Astrocyte of the hippocampus (primary cell): ENCODE measurements around the gene PITHD1.
A peak's percentile ranks its signal among the peaks of the same experiment; 100 is the strongest.
"Not testable (repeated sequence)": the region's sequence is repeated elsewhere in the genome, so short reads cannot be mapped to it uniquely, and the experiment has no call there.

Experiments
- DNase-seq: peaks from one replicate; pipeline ENCODE4 v3.0.0; 2011; ENCODE audit warnings: low read depth, low spot score

PITHD1 gene

GRCh38 chr1:23799255-23799569 is 21.0 kb downstream of the PITHD1 start:
- no peak for DNase-seq

DNA sequence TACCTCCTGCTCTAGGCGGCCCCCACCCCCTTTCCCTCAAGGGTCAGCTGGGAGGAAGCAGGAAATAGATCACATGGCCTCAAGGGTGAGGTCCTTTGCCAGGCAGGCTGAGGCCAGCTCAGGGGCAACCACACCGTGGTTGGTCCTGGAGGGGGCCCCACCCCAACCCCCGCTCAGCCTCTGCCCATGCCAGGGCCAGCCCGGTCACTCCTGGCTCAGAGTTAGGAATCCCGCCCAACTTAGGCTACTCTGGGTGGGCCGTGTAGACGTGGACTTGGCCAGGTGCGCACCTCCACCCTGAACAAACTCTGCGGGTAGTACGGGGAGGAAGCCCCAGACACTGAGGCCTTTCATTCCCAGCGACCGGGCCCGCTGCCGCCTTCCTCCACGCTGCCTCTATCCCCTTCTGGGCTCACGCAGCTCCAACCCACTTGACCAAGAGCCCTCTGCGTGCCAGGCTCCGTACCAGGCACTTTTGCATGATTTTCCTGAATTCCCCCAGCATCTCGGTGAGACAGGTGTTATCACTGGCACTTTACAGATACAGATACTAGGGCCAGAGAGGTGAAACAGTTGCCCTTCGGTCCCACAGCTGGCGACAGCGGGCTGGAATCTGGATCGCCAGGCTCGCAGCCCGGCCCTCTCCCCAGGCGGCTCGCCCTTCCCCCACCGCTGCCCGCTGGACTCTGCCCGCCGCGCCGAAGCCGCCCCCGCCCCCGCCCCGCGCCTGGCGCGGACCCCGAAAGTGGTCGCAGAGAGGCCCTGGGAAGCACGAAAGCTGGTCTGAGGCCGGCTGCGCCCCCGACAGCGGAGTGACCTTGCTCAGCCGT is 21.6 kb downstream of the PITHD1 start:
- peak; percentile 74 for DNase-seq

DNA sequence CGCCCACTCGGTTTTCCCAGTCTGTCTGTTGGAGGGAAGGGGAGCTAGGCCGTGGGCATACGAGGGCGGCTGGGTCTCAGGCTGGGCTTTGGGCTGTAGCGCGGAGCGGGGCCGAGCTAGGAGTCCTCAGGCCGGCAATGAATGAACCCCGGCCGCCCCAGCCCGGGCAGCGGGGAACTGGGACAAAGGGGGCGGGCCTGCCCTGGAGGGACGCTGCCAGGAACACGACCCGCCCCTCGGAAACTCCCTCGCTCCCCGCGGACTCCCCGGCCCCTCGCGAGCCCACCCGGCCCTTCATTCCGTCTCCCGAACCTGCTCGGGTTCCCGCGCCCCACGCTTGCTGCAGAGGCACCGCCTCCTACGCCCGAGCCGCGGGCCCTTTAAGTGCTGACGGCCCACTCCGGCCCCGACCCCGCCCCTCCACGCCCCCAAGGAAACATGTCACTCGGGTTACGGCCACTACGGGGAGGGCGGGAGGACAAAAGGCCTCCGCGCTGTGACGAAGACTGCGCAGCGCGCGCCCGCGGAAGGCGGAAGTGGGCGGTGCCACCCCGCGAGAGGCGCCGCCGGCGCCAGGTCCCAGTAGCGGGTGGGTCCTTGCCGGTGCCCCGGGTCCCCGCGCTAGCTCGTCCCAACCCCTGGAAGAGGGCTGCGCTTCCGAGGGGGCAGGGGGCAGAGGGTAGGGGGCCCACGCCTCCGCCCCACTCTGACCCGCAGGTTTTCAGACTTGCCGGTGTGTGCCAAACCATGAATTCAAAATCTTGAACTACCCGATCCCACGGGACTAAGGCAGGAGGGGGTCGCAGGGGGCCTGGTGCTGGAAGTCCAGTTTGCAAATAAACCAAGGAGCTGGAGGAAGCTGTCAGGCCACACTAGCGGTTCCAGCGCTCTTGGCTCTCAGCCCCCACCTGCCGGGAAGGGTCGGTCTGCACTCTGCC is 22.5 kb downstream of the PITHD1 start, which contains the start of gene GALE:
Gene GALE, minus strand, starts transcription at position 355 of the 938 bp plus-strand sequence. CDS start 1,747 bp downstream, outside the sequence.
- peak; percentile 99 for DNase-seq

- no peak for DNase-seq
Measured at GRCh38 chr1:23801338-23801748, 23.1 kb downstream of the PITHD1 start.

DNA sequence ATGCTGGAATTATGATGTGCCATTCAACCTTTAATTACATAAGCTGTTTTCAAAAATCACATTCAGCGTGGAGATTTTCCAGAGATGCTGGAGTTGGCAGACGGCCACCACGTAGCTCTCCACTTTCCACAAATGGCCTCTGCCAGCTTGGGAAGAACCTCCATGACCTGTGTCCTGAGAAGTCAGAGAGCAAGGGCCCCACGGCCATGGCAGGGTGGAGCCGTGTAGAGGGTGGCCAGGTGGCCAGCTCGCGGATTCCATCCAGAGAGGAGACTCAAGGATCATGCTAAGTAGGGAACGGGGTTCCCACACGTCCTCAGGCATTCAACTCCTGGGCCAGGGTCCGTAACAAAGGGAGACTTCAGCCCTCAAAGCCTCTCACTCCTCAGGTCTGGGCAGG is 23.7 kb downstream of the PITHD1 start:
- no peak for DNase-seq

DNA sequence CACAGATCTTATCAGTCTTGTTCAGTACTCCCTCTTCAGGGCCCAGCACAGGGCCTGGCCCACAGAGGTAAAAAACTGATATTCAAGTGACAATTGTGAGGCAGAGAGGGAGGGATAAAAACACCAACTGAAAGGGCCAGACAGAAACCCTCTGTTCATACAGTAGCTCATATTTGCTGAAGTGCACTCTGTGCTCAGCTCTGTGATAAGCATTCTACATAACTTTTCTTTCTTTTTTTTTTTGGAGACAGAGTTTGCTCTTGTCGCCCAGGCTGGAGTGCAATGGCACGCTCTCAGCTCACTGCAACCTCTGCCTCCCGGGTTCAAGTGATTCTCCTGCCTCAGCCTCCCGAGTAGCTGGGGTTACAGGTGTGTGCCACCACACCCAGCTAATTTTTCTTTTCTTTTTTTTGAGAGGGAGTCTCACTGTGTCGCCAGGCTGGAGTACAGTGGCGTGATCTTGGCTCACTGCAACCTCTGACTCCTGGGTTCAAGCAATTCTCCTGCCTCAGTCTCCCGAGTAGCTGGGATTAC is 24.7 kb downstream of the PITHD1 start:
- DNase-seq = not testable (repeated sequence)

DNA sequence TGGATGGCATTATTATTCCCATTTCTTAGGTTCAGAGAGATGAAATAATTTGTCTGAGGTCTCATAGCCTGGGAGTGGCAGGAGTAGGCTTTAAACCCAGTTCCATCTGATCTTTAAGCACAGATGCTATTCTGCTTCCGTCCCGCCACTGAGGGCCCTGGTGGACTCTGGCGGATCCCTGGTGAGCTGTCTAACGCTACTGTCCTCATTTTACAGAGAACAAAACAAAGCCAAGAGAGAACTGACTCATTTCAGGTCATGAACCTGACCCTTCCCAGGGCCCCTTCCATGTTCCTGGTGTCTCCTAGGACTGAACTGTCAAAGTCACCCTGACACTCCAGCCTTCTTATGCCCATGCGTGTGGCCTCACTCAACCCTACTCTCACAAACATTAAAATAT is 25.5 kb downstream of the PITHD1 start:
- DNase-seq = no peak

- no peak for DNase-seq
Measured at GRCh38 chr1:23804183-23804835, 26.1 kb downstream of the PITHD1 start.

DNA sequence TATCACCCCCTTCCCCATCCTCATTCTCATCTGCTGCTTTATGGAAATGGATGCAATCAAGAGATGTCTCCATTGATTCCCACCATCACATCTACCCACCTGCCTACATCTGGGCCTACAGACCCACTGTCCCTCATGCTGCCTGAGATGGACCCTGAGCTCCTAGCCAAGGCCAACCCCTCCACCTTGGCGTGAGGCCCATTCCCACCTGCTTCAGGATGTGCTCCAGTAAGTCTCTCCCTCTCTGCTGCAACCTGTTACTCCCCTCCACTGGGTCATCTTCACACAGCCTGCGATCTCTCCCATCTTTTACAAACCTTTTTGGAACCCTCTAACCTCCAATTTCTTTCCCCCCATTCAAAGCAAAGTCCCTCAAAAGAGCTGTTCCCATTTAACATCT is 26.8 kb downstream of the PITHD1 start:
- DNase-seq = no peak

- no peak for DNase-seq
Measured at GRCh38 chr1:23806280-23806679, 28.1 kb downstream of the PITHD1 start.

DNA sequence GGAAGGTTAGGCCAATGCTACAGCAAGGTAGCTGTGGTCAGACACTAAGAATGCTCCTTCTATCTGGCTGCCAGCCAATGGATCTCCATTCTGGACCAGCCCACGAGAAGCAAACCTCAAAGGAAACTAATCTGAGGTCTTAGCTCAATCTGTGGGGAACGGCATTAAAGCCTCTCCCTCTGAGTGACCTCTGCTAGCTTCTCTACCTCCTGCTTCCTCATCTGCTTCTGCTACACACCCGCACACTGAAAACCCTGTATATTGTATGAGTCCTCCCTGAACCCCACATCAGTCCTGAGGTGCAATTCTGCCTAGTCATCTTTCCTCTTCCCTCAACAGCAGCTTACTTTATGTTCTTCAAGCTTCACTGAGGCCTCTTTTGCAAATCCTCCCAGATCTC is 29.2 kb downstream of the PITHD1 start:
- DNase-seq = no peak

- DNase-seq = peak; percentile 76
Measured at GRCh38 chr1:23809751-23810171, 31.5 kb downstream of the PITHD1 start.

GRCh38 chr1:23810818-23811540 is 32.8 kb downstream of the PITHD1 start:
- DNase-seq = peak; percentile 51

GRCh38 chr1:23814016-23814415 is 35.8 kb downstream of the PITHD1 start:
- no peak for DNase-seq

DNA sequence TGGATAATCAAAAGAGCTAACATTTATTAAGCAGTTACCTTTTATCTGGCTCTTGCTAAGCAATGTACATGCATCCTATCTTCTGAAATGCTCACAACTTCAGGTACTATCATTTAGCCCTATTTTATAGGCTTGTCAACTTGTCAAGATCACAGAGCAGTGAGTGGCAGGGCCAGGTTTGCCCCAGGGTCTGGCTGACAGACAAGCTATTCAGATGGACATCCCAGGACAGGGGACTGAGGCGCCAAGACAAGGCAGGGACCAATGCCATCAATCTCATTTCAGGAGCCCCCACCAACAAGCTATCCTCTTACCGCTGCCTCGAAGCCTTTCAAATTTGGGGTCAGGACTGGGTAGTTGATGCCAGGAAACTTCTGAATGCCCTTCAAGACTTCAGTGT is 38.1 kb downstream of the PITHD1 start:
- no peak for DNase-seq

GRCh38 chr1:23816906-23817305 is 38.7 kb downstream of the PITHD1 start:
- DNase-seq = no peak

DNA sequence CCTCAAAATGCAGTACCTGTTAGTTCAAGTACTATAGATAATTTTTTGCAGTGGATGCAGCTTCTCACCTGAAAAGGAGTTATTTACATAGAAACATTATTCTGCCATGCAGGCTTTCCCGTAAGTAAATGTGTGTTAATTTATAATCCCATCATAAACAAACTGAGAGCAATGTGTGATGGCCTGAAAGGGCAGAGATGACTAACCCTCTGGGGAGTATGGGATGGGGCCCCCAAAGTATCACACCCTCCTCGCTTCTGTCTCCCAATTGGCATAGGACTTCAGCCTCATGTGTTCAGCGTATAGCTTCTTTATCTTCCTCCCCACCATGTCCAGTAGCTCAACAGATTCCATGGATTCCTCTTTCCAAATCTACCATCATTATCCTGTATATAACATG is 39.4 kb downstream of the PITHD1 start:
- no peak for DNase-seq

DNA sequence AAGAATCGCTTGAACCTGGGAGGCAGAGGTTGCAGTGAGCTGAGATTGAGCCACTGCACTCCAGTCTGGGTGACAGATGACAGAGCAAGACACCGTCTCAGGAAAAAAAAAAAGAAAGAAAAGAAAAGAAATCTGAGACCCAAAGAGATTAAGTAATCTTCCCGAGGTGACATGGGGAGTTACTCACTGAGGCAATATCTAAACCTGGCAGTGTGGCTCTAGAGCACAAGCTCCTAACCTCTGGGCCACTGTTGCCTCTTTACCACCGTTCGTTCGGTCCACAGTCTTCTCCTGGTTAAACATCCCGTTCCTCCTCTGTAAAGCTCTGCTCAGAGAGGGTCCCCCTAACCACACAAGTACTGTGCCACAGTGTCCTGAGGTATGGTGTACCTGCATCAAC is 45.5 kb downstream of the PITHD1 start:
- DNase-seq = no peak

- no peak for DNase-seq
Measured at GRCh38 chr1:23824711-23825075, 46.5 kb downstream of the PITHD1 start.

GRCh38 chr1:23825076-23825761 is 47.0 kb downstream of the PITHD1 start, which contains the start of gene HMGCL:
HMGCL (minus strand) TSS chr1:23825429; CDS start chr1:23825415, 14 bp downstream.
- peak; percentile 96 for DNase-seq
